ENCODE results near the gene TRIM66. TPM values are rescaled to one million over a fixed set of nuclear protein-coding genes. Genes with fewer than 3 reads are reported as not detected.

The TRIM66 gene
- total RNA-seq, 1 donor from 2014 or later: 5.9 TPM

GRCh38 chr11:8661001-8661795 is 21.3 kb downstream of the TRIM66 start:
- H3K36me3 Mint-ChIP-seq (ENCODE audit: low read depth): peaks cover 6% of the 10 kb centered on the region
- H3K4me1 Mint-ChIP-seq (ENCODE audit: low read depth): peaks cover 6% of the 10 kb centered on the region
- no peak overlapping the region for H3K27ac Mint-ChIP-seq (ENCODE audit: unreplicated experiment)
- no peaks in the 10 kb centered on the region for H3K27me3 Mint-ChIP-seq (ENCODE audit: low read depth)
- DNase-seq (ENCODE audit: low spot score): no peak
- H3K9me3 Mint-ChIP-seq (ENCODE audit: low read depth): no peaks in the 10 kb centered on the region
- no peak overlapping the region for H3K4me3 Mint-ChIP-seq (ENCODE audit: unreplicated experiment)
- no peak for TF ChIP-seq CTCF (IDR thresholded peaks at IDR 0.05)

GRCh38 chr11:8658321-8659057 is 24.0 kb downstream of the TRIM66 start:
- H3K27ac Mint-ChIP-seq (ENCODE audit: unreplicated experiment): no peak overlapping the region
- peaks cover 6% of the 10 kb centered on the region for H3K4me1 Mint-ChIP-seq (ENCODE audit: low read depth)
- H3K27me3 Mint-ChIP-seq (ENCODE audit: low read depth): no peaks in the 10 kb centered on the region
- no peaks in the 10 kb centered on the region for H3K9me3 Mint-ChIP-seq (ENCODE audit: low read depth)
- no peak overlapping the region for H3K4me3 Mint-ChIP-seq (ENCODE audit: unreplicated experiment)
- no peak for DNase-seq (ENCODE audit: low spot score)
- peaks cover 5% of the 10 kb centered on the region for H3K36me3 Mint-ChIP-seq (ENCODE audit: low read depth)
- no peak for TF ChIP-seq CTCF (IDR thresholded peaks at IDR 0.05)

- no peak for TF ChIP-seq CTCF (IDR thresholded peaks at IDR 0.05)
- H3K4me3 Mint-ChIP-seq (ENCODE audit: unreplicated experiment): no peak overlapping the region
- no peak for DNase-seq (ENCODE audit: low spot score)
- H3K9me3 Mint-ChIP-seq (ENCODE audit: low read depth): no peaks in the 10 kb centered on the region
- no peak overlapping the region for H3K27ac Mint-ChIP-seq (ENCODE audit: unreplicated experiment)
- no peaks in the 10 kb centered on the region for H3K27me3 Mint-ChIP-seq (ENCODE audit: low read depth)
- H3K4me1 Mint-ChIP-seq (ENCODE audit: low read depth): peaks cover 12% of the 10 kb centered on the region
- H3K36me3 Mint-ChIP-seq (ENCODE audit: low read depth): peaks cover 5% of the 10 kb centered on the region
Measured at GRCh38 chr11:8656291-8656690, 26.2 kb downstream of the TRIM66 start.

GRCh38 chr11:8654503-8654902 is 28.0 kb downstream of the TRIM66 start:
- Mint-ChIP-seq H3K4me1 (ENCODE audit: low read depth) (peaks cover 15% of the 10 kb centered on the region), H3K36me3 (ENCODE audit: low read depth) (peaks cover 7% of the 10 kb centered on the region), H3K27me3 (ENCODE audit: low read depth) (no peaks in the 10 kb centered on the region), H3K4me3 (ENCODE audit: unreplicated experiment) (no peak overlapping the region), H3K9me3 (ENCODE audit: low read depth) (no peaks in the 10 kb centered on the region), H3K27ac (ENCODE audit: unreplicated experiment) (no peak overlapping the region)
- no peak for DNase-seq (ENCODE audit: low spot score)
- no peak for TF ChIP-seq CTCF (IDR thresholded peaks at IDR 0.05)

- no peaks in the 10 kb centered on the region for H3K27me3 Mint-ChIP-seq (ENCODE audit: low read depth)
- no peaks in the 10 kb centered on the region for H3K9me3 Mint-ChIP-seq (ENCODE audit: low read depth)
- H3K36me3 Mint-ChIP-seq (ENCODE audit: low read depth): peaks cover 7% of the 10 kb centered on the region
- peaks cover 12% of the 10 kb centered on the region for H3K4me1 Mint-ChIP-seq (ENCODE audit: low read depth)
- no peak overlapping the region for H3K27ac Mint-ChIP-seq (ENCODE audit: unreplicated experiment)
- H3K4me3 Mint-ChIP-seq (ENCODE audit: unreplicated experiment): no peak overlapping the region
- DNase-seq (ENCODE audit: low spot score): no peak
- no peak for TF ChIP-seq CTCF (IDR thresholded peaks at IDR 0.05)
Measured at GRCh38 chr11:8652140-8652539, 30.3 kb downstream of the TRIM66 start.

Data from chondrocyte (in vitro differentiated cells).